Measurements from ENCODE around the gene PTGDS.

Gene PTGDS

DNA sequence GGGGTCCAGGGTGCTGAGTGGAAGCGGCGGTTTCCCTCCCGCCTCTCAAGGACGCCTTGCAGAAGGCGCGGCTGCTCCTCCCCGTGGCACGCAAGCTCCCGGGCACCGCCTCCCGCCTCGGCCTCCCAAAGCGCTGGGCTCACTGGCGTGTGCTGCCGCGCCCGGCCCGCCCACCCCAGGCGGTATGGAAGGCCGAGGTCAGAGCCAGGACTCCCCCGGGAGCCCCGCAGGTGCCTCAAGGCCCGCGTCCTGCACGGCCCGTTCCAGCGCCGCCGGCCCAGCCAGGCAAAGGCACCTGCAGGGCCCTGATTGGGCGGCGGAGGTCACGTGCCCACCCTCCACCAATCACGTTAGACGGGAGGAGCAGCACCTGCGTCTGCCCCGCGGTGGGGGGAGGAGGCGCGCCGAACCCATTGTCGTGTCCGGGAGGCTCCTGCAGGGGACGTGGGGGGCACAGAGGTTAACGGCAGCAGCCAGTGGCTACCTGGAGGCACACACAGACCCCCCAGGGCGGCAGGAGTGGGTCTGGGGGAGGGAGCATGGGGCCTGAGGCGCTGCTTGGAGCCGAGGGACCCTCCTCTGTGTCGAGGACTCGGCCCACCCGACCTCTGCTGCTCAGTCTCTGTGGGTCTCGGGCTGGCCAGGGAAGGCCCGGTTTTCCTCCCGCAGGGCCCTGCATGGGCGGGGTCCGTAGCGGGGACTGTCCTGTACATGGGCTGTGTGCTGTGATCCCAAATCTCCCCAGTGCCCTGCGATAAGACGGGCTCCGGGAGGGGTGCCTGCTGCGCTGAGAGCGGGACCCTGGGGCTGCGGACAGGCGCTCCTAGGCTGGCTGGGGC lies 27.3 kb upstream of the PTGDS start (continued):
- TF ChIP-seq ZNF398 (tag by site-specific recombination; IDR thresholded peaks at IDR 0.05) (peak; percentile 60), ZNF843 (tag by site-specific recombination; IDR thresholded peaks at IDR 0.05) (peak; percentile 24; the same call in 1 of the 2 replicates), ZNF292 (tag by site-specific recombination; IDR thresholded peaks at IDR 0.05; ENCODE audit: borderline replicate concordance, low read depth) (no peak), ZNF335 (tag by site-specific recombination; conservative IDR thresholded peaks at IDR 0.05) (peak; percentile 58; the same call in 1 of the 2 replicates), EGR2 (tag by site-specific recombination; IDR thresholded peaks at IDR 0.05; ENCODE audit: low read depth) (peak; percentile 24), BCL11B (tag by site-specific recombination; IDR thresholded peaks at IDR 0.05; ENCODE audit: low read depth) (peak; percentile 70; the same call in 1 of the 2 replicates), KLF8 (tag by site-specific recombination; IDR thresholded peaks at IDR 0.05) (peak; percentile 82; the same call in 1 of the 2 replicates), GLIS1 (tag by site-specific recombination; IDR thresholded peaks at IDR 0.05) (peak; percentile 99), KLF10 (tag by site-specific recombination; IDR thresholded peaks at IDR 0.05) (peak; percentile 44; the same call in 1 of the 2 replicates), ZBTB17 (tag by site-specific recombination; IDR thresholded peaks at IDR 0.05) (peak; percentile 66; the same call in 1 of the 2 replicates), GLI4 (tag by site-specific recombination; IDR thresholded peaks at IDR 0.05) (peak; percentile 96), ZNF549 (tag by site-specific recombination; IDR thresholded peaks at IDR 0.05) (no peak), KLF16 (tag by site-specific recombination; IDR thresholded peaks at IDR 0.05) (peak; percentile 8; the same call in 1 of the 2 replicates), GLIS2 (tag by site-specific recombination; IDR thresholded peaks at IDR 0.05) (peak; percentile 97), ZXDB (tag by site-specific recombination; IDR thresholded peaks at IDR 0.05) (peak; percentile 61; the same call in 1 of the 2 replicates), ZNF645 (tag by site-specific recombination; IDR thresholded peaks at IDR 0.05) (no peak), WT1 (tag by site-specific recombination; IDR thresholded peaks at IDR 0.05) (peak; percentile 22; the same call in 1 of the 2 replicates), ZNF629 (tag by site-specific recombination; IDR thresholded peaks at IDR 0.05) (no peak), ZNF133 (tag by site-specific recombination; IDR thresholded peaks at IDR 0.05) (no peak), ZNF2 (tag by site-specific recombination; IDR thresholded peaks at IDR 0.05) (peak; percentile 49), GFI1B (tag by site-specific recombination; IDR thresholded peaks at IDR 0.05) (no peak), ZNF501 (tag by site-specific recombination; IDR thresholded peaks at IDR 0.05) (no peak; the same call in 1 of the 2 replicates), ZNF449 (tag by site-specific recombination; IDR thresholded peaks at IDR 0.05) (no peak), ZNF426 (tag by site-specific recombination; IDR thresholded peaks at IDR 0.05) (no peak), ZFP3 (tag by site-specific recombination; IDR thresholded peaks at IDR 0.05; ENCODE audit: low read depth) (no peak)
- TF ChIP-seq, protein P1, sequence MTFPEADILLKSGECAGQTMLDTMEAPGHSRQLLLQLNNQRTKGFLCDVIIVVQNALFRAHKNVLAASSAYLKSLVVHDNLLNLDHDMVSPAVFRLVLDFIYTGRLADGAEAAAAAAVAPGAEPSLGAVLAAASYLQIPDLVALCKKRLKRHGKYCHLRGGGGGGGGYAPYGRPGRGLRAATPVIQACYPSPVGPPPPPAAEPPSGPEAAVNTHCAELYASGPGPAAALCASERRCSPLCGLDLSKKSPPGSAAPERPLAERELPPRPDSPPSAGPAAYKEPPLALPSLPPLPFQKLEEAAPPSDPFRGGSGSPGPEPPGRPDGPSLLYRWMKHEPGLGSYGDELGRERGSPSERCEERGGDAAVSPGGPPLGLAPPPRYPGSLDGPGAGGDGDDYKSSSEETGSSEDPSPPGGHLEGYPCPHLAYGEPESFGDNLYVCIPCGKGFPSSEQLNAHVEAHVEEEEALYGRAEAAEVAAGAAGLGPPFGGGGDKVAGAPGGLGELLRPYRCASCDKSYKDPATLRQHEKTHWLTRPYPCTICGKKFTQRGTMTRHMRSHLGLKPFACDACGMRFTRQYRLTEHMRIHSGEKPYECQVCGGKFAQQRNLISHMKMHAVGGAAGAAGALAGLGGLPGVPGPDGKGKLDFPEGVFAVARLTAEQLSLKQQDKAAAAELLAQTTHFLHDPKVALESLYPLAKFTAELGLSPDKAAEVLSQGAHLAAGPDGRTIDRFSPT (tag by site-specific recombination; IDR thresholded peaks at IDR 0.05): peak; percentile 68; the same call in 1 of the 2 replicates
- TF ChIP-seq, protein P2, sequence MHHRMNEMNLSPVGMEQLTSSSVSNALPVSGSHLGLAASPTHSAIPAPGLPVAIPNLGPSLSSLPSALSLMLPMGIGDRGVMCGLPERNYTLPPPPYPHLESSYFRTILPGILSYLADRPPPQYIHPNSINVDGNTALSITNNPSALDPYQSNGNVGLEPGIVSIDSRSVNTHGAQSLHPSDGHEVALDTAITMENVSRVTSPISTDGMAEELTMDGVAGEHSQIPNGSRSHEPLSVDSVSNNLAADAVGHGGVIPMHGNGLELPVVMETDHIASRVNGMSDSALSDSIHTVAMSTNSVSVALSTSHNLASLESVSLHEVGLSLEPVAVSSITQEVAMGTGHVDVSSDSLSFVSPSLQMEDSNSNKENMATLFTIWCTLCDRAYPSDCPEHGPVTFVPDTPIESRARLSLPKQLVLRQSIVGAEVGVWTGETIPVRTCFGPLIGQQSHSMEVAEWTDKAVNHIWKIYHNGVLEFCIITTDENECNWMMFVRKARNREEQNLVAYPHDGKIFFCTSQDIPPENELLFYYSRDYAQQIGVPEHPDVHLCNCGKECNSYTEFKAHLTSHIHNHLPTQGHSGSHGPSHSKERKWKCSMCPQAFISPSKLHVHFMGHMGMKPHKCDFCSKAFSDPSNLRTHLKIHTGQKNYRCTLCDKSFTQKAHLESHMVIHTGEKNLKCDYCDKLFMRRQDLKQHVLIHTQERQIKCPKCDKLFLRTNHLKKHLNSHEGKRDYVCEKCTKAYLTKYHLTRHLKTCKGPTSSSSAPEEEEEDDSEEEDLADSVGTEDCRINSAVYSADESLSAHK (tag by site-specific recombination; IDR thresholded peaks at IDR 0.05): 0 out of 2 replicates have a peak, but pooled peaks have one; percentile 27
- TF ChIP-seq, protein P3, sequence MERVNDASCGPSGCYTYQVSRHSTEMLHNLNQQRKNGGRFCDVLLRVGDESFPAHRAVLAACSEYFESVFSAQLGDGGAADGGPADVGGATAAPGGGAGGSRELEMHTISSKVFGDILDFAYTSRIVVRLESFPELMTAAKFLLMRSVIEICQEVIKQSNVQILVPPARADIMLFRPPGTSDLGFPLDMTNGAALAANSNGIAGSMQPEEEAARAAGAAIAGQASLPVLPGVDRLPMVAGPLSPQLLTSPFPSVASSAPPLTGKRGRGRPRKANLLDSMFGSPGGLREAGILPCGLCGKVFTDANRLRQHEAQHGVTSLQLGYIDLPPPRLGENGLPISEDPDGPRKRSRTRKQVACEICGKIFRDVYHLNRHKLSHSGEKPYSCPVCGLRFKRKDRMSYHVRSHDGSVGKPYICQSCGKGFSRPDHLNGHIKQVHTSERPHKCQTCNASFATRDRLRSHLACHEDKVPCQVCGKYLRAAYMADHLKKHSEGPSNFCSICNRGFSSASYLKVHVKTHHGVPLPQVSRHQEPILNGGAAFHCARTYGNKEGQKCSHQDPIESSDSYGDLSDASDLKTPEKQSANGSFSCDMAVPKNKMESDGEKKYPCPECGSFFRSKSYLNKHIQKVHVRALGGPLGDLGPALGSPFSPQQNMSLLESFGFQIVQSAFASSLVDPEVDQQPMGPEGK (tag by site-specific recombination; IDR thresholded peaks at IDR 0.05): peak; percentile 92

Measured in HEK293 (cell line).